Astrocyte (in vitro differentiated cells and primary cell): ENCODE data around the gene KLF11. TPM values are rescaled to one million over a fixed set of nuclear protein-coding genes. Genes with fewer than 3 reads are reported as not detected.

Experiments used
- DNase-seq: peaks from one replicate; pipeline ENCODE4 v3.0.0-alpha.2; 2010; ENCODE audit warnings: low read depth
- FAIRE-seq: peaks from 2 replicates; lab custom pipeline; 2011; peaks lifted over from hg19 to GRCh38; lab: Jason Lieb, UNC
- H2AFZ ChIP-seq: 2 replicates; pipeline ENCODE4 v1.6.0; 2012; ENCODE audit warnings: low read depth, low read length, inconsistent platforms
- H3K27ac ChIP-seq: 2 replicates; pipeline ENCODE4 v1.5.1; 2011; ENCODE audit warnings: low read depth, low read length, inconsistent platforms
- H3K27me3 ChIP-seq: 2 replicates; pipeline ENCODE4 v1.6.0; 2011; ENCODE audit warnings: low read length, inconsistent platforms; ENCODE audit not compliant: insufficient read depth
- H3K36me3 ChIP-seq: 2 replicates; pipeline ENCODE4 v1.5.1; 2011; ENCODE audit warnings: low read length, inconsistent platforms; ENCODE audit not compliant: insufficient read depth
- H3K4me1 ChIP-seq: 2 replicates; pipeline ENCODE4 v1.5.1; 2011; ENCODE audit warnings: low read length, inconsistent platforms; ENCODE audit not compliant: insufficient read depth
- H3K4me2 ChIP-seq: 2 replicates; pipeline ENCODE4 v1.6.0; 2012; ENCODE audit warnings: low read length, inconsistent platforms
- H3K4me3 ChIP-seq: 2 replicates; pipeline ENCODE4 v1.5.1; 2011; ENCODE audit warnings: low read depth, mild to moderate bottlenecking, low read length, inconsistent platforms; ENCODE audit not compliant: insufficient read depth
- H3K79me2 ChIP-seq: 2 replicates; pipeline ENCODE4 v1.6.0; 2012; ENCODE audit warnings: mild to moderate bottlenecking, low read length, inconsistent platforms; ENCODE audit not compliant: insufficient read depth
- H3K9ac ChIP-seq: 2 replicates; pipeline ENCODE4 v1.6.0; 2012; ENCODE audit warnings: mild to moderate bottlenecking, low read length, inconsistent platforms
- H3K9me3 ChIP-seq: 2 replicates; pipeline ENCODE4 v1.5.1; 2012; ENCODE audit warnings: low read depth, mild to moderate bottlenecking, low read length, inconsistent platforms; ENCODE audit not compliant: insufficient read depth
- H4K20me1 ChIP-seq: 2 replicates; pipeline ENCODE4 v1.6.0; 2012; ENCODE audit warnings: low read length, inconsistent platforms; ENCODE audit not compliant: insufficient read depth
- H3K27ac Mint-ChIP-seq: one replicate; pipeline ENCODE4 v1.8.0; 2021; ENCODE audit warnings: mild to moderate bottlenecking, mixed read lengths; ENCODE audit not compliant: unreplicated experiment
- H3K27me3 Mint-ChIP-seq: one replicate; pipeline ENCODE4 v1.8.0; 2021; ENCODE audit warnings: low read depth, mixed read lengths; ENCODE audit not compliant: unreplicated experiment
- H3K36me3 Mint-ChIP-seq: one replicate; pipeline ENCODE4 v1.8.0; 2021; ENCODE audit warnings: low read depth, mixed read lengths; ENCODE audit not compliant: unreplicated experiment
- H3K4me1 Mint-ChIP-seq: one replicate; pipeline ENCODE4 v1.8.0; 2021; ENCODE audit warnings: low read depth, mixed read lengths; ENCODE audit not compliant: unreplicated experiment
- H3K4me3 Mint-ChIP-seq: one replicate; pipeline ENCODE4 v1.8.0; 2021; ENCODE audit warnings: mild to moderate bottlenecking, moderate library complexity, mixed read lengths; ENCODE audit not compliant: unreplicated experiment
- H3K9me3 Mint-ChIP-seq: one replicate; pipeline ENCODE4 v1.8.0; 2021; ENCODE audit warnings: mild to moderate bottlenecking, mixed read lengths; ENCODE audit not compliant: unreplicated experiment
- CTCF ChIP-seq: IDR thresholded peaks from 2 replicates; pipeline ENCODE4 v1.5.1; 2011; ENCODE audit warnings: low read depth, mild to moderate bottlenecking, inconsistent platforms, low read length, moderate library complexity; ENCODE audit not compliant: insufficient read depth
- EZH2 ChIP-seq: IDR thresholded peaks from 2 replicates; pipeline ENCODE4 v1.6.1; 2012; ENCODE audit warnings: mild to moderate bottlenecking, low read length, inconsistent platforms; ENCODE audit not compliant: insufficient read depth
- total RNA-seq: library from RNA; stranded (reverse); gene quantifications from 2 replicates; pipeline ENCODE4 v1.2.1, GENCODE V29; 2021

Gene KLF11
- total RNA-seq, 1 donor from 2014 or later: 9.8 TPM

- H3K27me3 Mint-ChIP-seq: peaks cover 15% of the 10 kb centered on the region
- no peak for FAIRE-seq
- no peak overlapping the region for H3K4me3 ChIP-seq
- no peak overlapping the region for H3K4me3 Mint-ChIP-seq
- no peaks in the 10 kb centered on the region for H3K9me3 ChIP-seq
- H3K4me1 ChIP-seq: no peaks in the 10 kb centered on the region
- H3K9ac ChIP-seq: no peak overlapping the region
- H3K27me3 ChIP-seq: no peaks in the 10 kb centered on the region
- no peak overlapping the region for H3K27ac ChIP-seq
- H3K9me3 Mint-ChIP-seq: peaks cover 7% of the 10 kb centered on the region
- no peak overlapping the region for H2AFZ ChIP-seq
- H3K36me3 ChIP-seq: no peaks in the 10 kb centered on the region
- DNase-seq: no peak
- no peaks in the 10 kb centered on the region for H3K79me2 ChIP-seq
- H3K4me1 Mint-ChIP-seq: no peaks in the 10 kb centered on the region
- no peak overlapping the region for H3K4me2 ChIP-seq
- H3K27ac Mint-ChIP-seq: no peak overlapping the region
- H4K20me1 ChIP-seq: no peaks in the 10 kb centered on the region
- TF ChIP-seq EZH2: no peak
- no peak for TF ChIP-seq CTCF
- peaks cover 3% of the 10 kb centered on the region for H3K36me3 Mint-ChIP-seq
Observed at GRCh38 chr2:10064932-10065772, 21.8 kb downstream of the KLF11 start.

GRCh38 chr2:10065773-10066055, 22.4 kb downstream of the KLF11 start:
- peaks cover 3% of the 10 kb centered on the region for H3K36me3 Mint-ChIP-seq
- FAIRE-seq: no peak

More at GRCh38 chr2:10065773-10066055, 22.4 kb downstream of the KLF11 start:
- Histone ChIP-seq H2AFZ (no peak overlapping the region), H3K27me3 (no peaks in the 10 kb centered on the region), H3K4me1 (no peaks in the 10 kb centered on the region), H3K9me3 (no peaks in the 10 kb centered on the region), H3K4me2 (no peak overlapping the region), H3K36me3 (no peaks in the 10 kb centered on the region), H3K79me2 (no peaks in the 10 kb centered on the region), H3K27ac (no peak overlapping the region), H3K4me3 (no peak overlapping the region), H4K20me1 (no peaks in the 10 kb centered on the region), H3K9ac (no peak overlapping the region)
- DNase-seq: no peak
- no peak overlapping the region for H3K4me3 Mint-ChIP-seq
- peaks cover 15% of the 10 kb centered on the region for H3K27me3 Mint-ChIP-seq
- TF ChIP-seq EZH2: no peak
- TF ChIP-seq CTCF: no peak
- H3K27ac Mint-ChIP-seq: no peak overlapping the region
- H3K4me1 Mint-ChIP-seq: no peaks in the 10 kb centered on the region
- H3K9me3 Mint-ChIP-seq: peaks cover 7% of the 10 kb centered on the region
